Kidney (tissue), 11 donors: Measurements from ENCODE around the gene NBPF19. TPM values are rescaled to one million over a fixed set of nuclear protein-coding genes. Genes with fewer than 3 reads are reported as not detected.
"Not testable (repeated sequence)": the region's sequence is repeated elsewhere in the genome, so short reads cannot be mapped to it uniquely, and the experiment has no call there.

ENCODE experiments used
- DNase-seq, 5 donors: peaks; one replicate each; pipeline ENCODE4 v3.0.0-alpha.2; 2013 to 2020
- FAIRE-seq: peaks from 2 replicates; lab custom pipeline; 2012; peaks lifted over from hg19 to GRCh38; lab: Jason Lieb, UNC
- H3K27ac ChIP-seq, 2 donors: one replicate each; pipeline ENCODE4 v1.7.0; 2013; ENCODE audit warnings: low read depth in 2 of 2, low read length in 2 of 2, inconsistent platforms in 1 of 2
- H3K27me3 ChIP-seq: one replicate; pipeline ENCODE4 v1.7.1; 2013; ENCODE audit warnings: low read length, inconsistent platforms; ENCODE audit not compliant: control insufficient read depth, insufficient read depth
- H3K36me3 ChIP-seq, 3 donors: one replicate each; pipeline versions ENCODE4 v1.7.0 to v1.7.1; 2013; ENCODE audit warnings: low read length in 3 of 3, control low read depth in 1 of 3, inconsistent platforms in 1 of 3; ENCODE audit not compliant: insufficient read depth in 3 of 3, control insufficient read depth in 2 of 3
- H3K4me1 ChIP-seq, 3 donors: one replicate each; pipeline versions ENCODE4 v1.7.0 to v1.7.1; 2013; ENCODE audit warnings: low read length in 3 of 3, inconsistent platforms in 1 of 3, low read depth in 1 of 3; ENCODE audit not compliant: control insufficient read depth in 2 of 3, insufficient read depth in 2 of 3
- H3K4me3 ChIP-seq, 3 donors: one replicate each; pipeline versions ENCODE4 v1.7.0 to v1.8.1; 2013; ENCODE audit warnings: low read length in 3 of 3, control low read depth in 1 of 3, inconsistent platforms in 1 of 3
- H3K9ac ChIP-seq, 3 donors: one replicate each; pipeline versions ENCODE4 v1.7.0 to v1.7.1; 2013; ENCODE audit warnings: low read length in 3 of 3, control low read depth in 1 of 3, inconsistent platforms in 1 of 3
- H3K9me3 ChIP-seq, 3 donors: one replicate each; pipeline versions ENCODE4 v1.7.0 to v1.7.1; 2013; ENCODE audit warnings: low read length in 3 of 3, control low read depth in 1 of 3, inconsistent platforms in 1 of 3; ENCODE audit not compliant: control insufficient read depth in 2 of 3, insufficient read depth in 1 of 3
- intact Hi-C: fragments of 100-400 bp; cut with DNase I; formaldehyde crosslinking; loops from one replicate; pipeline ENCODE4 v1.11.1; 2022
- polyA plus RNA-seq: library from polyadenylated mRNA; stranded (reverse); fragments of 350-450 nt; fragmentation: Illumina TruSeq; extraction: RNeasy Lipid Tissue Mini Kit (QIAGEN cat#74804); gene quantifications from one replicate; pipeline ENCODE4 v1.2.3, GENCODE V29; 2014; ENCODE audit warnings: low read depth, low replicate concordance; ENCODE audit not compliant: insufficient read depth
- total RNA-seq: library from RNA; stranded (reverse); fragmentation: NEBNext Ultra II Directional; extraction: Animal tissue kit (Norgen Biotek cat#: 25700); gene quantifications from one replicate; pipeline ENCODE4 v1.2.1, GENCODE V29; 2021
- donor health status: control.
- donor health status: control.
- donor health status: DM: yes; HTN: yes; CAD: no.
- donor health status: Normal renal cell carcinoma (clear cell type).

NBPF19 gene
- total and polyA plus RNA-seq, 2 donors from 2014 or later: 2.0 to 20.6 TPM

DNA sequence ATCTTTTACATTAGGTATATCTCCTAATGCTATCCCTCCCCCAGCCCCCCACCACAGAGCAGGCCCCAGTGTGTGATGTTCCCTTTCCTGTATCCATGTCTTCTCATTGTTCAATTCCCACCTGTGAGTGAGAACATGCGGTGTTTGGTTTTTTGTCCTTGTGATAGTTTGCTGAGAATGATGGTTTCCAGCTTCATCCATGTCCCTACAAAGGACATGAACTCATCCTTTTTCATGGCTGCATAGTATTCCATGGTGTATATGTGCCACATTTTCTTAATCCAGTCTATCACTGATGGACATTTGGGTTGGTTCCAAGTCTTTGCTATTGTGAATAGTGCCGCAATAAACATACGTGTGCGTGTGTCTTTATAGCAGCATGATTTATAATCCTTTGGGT, 90.6 kb downstream of the NBPF19 start:
- H3K4me1 ChIP-seq, intact Hi-C loops, H3K36me3 ChIP-seq, H3K9me3 ChIP-seq, FAIRE-seq, H3K27ac ChIP-seq, H3K4me3 ChIP-seq, H3K9ac ChIP-seq, DNase-seq, H3K27me3 ChIP-seq: not testable (repeated sequence)

- H3K9me3 ChIP-seq, H3K4me1 ChIP-seq, DNase-seq, FAIRE-seq, intact Hi-C loops, H3K27ac ChIP-seq, H3K4me3 ChIP-seq, H3K9ac ChIP-seq, H3K27me3 ChIP-seq, H3K36me3 ChIP-seq: not testable (repeated sequence)
Observed at GRCh38 chr1:149572763-149573162, 97.9 kb downstream of the NBPF19 start.

- H3K9me3 ChIP-seq, H3K27ac ChIP-seq, intact Hi-C loops, H3K27me3 ChIP-seq, H3K9ac ChIP-seq, H3K36me3 ChIP-seq, FAIRE-seq, H3K4me3 ChIP-seq, H3K4me1 ChIP-seq: not testable (repeated sequence)
- DNase-seq: peak in 2 of 5 donors; percentile 0
Observed at GRCh38 chr1:149585592-149585991, 110.7 kb downstream of the NBPF19 start.

Other genes with a start within 250 kb of the NBPF19 start
- gene PPIAL4C, start 108.8 kb downstream of the NBPF19 start, total RNA-seq: 0.98 TPM
- gene PPIAL4C, start 108.8 kb downstream of the NBPF19 start, polyA plus RNA-seq: not detected